ENCODE measurements around the gene CBX1.

The CBX1 gene

DNA sequence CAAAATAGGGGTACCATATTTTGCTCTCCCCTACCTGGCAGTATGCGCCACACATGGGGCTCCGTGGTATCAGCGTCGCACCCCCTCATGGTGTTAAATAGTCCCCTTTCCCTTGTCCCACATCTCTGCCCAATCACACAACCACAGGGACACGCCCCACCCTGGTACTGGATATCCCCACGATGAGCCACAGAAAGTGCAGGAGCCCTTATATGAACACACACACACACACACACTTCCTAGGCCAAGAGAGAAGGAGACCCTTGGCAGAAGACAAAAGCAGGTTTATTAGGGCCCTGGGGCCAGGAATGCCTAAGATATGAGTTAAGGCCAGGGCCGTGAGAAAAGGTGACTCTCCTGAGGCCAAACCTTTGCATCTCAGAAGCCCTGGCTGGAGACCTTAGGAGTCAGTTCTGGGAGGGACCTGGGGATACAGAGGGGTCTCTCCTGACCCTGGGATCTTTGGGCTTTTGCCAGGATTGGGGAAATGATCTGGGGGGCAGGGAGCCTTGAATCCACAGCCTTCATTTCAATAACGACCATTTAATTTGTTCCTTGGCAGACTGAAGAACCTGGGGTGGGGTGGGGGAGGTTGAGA is 75.3 kb downstream of the CBX1 start:
- no peak for DNase-seq (ENCODE audit: low read depth)

DNA sequence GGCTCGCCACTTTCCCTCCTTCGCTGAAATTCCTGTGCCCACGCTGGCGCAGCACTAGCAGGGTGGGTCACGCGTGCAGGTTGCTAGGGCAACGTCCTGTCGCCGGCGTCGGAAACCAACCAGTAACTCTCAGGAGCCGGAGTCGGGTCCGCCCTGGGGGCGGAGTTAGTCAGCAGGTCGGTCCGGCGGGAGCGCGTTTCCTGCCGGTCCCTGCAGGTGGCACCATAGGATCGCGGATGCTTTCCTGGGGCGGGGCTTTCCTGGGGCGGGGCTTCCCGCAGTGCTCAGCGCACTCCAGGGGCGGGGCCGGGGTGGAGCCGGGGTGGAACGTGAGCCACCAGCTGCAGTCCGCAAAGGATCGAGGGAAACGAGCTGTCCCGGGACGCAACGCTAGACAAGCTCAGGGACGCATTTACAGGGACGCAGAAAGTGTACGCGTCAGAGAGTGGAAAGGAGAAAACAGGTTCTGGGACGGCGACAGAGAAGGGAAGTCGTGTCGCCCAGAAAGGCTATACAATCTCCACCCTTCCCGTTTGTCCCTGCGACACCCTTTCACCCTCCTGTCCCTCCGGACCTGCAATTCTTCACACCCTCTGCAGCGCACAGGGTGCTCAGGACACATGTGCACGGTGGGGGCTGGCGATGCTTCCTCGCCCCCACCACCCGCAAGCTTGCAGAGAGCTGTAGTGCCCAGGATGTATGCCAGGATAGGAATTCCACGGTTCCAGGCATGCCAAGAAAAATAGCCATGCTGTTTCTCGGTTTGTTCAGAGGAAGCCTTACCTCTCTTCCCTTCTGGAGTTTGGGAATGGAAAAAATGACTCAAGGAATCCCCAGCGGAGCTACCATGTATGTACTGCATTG is 76.0 kb downstream of the CBX1 start:
- DNase-seq (ENCODE audit: low read depth) = peak; percentile 97

DNA sequence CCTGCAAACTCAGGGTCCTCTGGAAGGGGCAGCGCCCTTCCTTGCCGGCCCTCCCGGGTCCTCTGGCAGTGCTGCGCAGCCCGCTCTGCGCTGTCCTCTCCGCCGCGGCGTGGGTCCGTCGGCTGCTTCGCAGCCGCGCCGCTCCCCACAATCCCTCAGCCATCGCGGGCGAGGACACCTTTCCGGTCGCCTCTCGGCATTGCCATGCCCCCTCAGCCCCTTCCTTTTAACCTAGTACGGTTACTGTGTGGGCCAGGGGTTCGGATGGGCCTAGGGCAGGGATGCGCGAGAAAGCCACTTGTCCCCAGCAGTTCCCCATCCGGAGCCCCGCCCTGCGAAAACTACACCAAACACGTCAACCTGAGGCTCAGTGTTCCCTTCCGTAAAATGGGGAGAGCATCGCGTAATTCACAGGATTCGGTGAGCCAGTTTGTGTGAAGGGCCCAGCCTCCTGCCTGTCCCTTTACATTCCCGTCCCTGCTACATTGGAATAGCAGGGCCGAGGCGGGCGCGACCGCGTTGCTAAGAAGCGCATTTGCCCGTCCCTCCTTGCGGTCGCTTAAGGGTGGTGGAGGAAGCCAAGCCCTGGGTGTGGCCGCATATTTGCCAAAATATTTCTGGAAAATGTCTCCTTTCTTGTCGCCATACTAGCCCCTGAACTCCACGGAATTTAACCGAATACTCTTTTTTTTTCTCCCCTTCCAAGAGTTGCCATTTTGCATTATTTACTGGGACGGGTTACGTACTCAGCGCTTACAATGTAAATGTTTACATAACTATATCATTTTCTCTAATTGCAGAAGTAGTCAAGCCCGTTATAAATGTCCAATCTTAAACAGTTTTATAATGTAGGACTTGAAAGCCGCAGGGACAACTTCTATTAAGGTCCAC is 76.9 kb downstream of the CBX1 start:
- peak; percentile 16 for DNase-seq (ENCODE audit: low read depth)

DNA sequence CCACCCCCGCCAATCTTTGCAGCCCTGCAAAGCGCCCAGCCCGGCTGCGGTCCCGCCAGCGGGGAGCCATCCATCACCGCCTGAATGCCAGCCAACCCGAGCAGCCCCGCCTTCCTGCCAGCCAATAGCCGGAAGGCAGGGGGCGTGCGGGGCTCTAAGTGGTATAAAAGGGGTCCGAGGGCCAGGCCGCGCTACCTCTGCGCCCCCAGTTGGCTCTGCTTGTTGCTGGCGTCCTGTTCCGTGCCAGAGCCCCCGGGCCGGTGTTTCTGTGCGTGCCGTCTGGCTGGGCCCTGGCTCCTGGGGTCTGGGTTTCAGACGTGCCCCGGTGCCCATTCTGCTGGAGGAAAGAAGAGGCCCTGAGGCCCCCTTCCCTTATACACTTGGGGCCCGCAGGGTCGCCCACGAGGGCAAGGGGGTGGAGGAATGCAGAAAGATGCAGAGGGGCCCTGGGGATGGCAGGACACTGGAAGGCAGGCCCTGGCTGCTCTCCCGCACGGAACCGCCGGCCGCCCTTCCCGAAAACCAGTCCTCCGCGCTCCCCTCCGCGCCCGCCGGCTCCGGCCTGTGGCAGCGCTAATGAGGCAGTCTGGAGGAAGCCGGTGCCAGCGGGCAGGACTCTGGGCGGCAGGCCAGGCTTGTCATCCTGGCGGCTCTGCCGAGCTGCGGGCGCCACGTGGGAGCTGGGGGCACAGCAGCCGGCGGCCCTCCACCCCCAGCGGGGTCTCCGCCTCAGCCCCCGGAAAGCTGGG is 77.7 kb downstream of the CBX1 start:
- DNase-seq (ENCODE audit: low read depth) = peak; percentile 22

DNA sequence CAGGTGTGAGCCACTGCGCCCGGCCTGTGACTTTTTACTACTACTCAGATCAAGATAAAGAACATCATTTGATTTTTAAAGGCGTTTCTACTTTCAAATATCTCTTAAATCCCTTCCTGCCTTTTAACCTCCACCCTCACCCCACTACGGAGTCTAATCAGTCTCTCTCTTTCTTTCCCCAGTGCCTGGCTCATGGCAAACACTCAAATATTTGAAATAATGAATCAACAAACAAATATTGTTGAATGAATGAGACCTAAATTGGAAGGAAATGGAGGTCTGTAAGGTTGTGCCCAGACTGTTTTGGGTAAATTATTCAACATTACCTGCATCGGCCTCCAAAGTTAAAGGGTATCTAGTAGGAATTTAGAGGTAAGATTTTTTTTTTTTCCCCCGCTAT is 78.4 kb downstream of the CBX1 start:
- DNase-seq (ENCODE audit: low read depth) = no peak

DNA sequence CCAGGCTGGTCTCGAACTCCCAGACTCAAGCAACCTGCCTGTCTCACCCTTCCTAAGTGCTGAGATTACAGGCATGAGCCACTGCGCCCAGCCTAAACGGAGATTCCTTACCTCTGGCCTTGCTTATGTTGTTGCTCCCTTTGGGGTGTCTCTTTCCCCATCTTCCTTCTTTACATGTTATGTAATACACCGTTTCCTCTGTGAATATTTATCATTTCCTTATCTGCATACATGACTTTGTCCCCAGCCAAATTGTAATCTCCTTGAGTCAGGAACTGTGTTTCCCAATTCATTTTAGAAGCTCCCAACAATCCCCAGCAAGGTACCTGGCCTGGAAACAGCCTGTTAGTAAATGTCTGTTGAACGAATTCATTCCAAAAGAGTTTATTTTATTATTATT is 79.3 kb downstream of the CBX1 start:
- no peak for DNase-seq (ENCODE audit: low read depth)

Data from activated T-helper 9 cell treated with anti-CD3 and anti-CD28 coated beads, Interleukin-2, amount 50 U/mL, for 16 hours (primary cell).